ENCODE results near the gene USO1. TPM values are rescaled to one million over a fixed set of nuclear protein-coding genes. Genes with fewer than 3 reads are reported as not detected.

The USO1 gene
- total and polyA plus RNA-seq, 4 experiments from 2014 or later, result 31.9 to 49.4 (median 42.0) TPM

DNA sequence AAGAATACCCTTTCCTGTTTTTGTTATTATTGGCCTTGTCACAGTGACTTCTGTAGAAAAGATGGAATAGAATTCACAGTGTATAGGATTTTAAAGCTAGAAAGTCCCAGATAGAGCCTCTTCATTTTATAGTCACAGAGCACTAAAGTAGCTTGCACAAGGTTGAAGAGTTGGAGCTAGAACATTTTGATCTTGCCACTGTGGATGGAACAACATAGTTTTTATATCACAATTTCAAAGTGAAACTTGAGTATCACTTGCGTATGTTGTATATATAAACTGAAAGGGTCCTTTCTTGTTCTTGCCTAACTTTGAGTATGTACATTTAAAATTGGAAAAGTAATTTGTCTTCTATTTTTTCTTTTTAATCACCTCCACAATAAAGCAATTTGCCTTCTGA, 2.7 kb downstream of the USO1 start:
- no peaks in the 10 kb centered on the region for H3K27me3 Mint-ChIP-seq
- no peak for DNase-seq
- Histone ChIP-seq H3K4me3 (ENCODE audit: low read length in 2 of 2) (no peak overlapping the region), H3K27ac (ENCODE audit: low read depth, low read length) (no peak overlapping the region), H3K36me3 (ENCODE audit: insufficient read depth, low read length) (no peaks in the 10 kb centered on the region), H3K27me3 (ENCODE audit: insufficient read depth, low read length) (no peaks in the 10 kb centered on the region), H3K4me1 (ENCODE audit: insufficient read depth, low read length) (peaks cover 54% of the 10 kb centered on the region), H3K9me3 (ENCODE audit: control insufficient read depth in 1 of 2, low read length in 2 of 2) (no peaks in the 10 kb centered on the region)
- H3K36me3 Mint-ChIP-seq, result peaks cover 0 to 13% of the 10 kb centered on the region in 2 donors
- ChIA-PET POLR2A (ENCODE audit: partially characterized antibody) (interaction anchor here (1.1 to 1.2 kb wide), 3 partner anchors 53 to 55 kb away, joined by 4 to 7 read pairs (median 4); no protein-coding TSS in a partner anchor), CTCF (ENCODE audit: partially characterized antibody) (interaction anchor here (1.3 to 1.6 kb wide), 4 partner anchors 9 to 213 kb away, joined by 3 to 4 read pairs (median 3); partner anchors contain the start of gene NAAA)
- H3K4me1 Mint-ChIP-seq, result peaks cover 33 to 69% (median 52%) of the 10 kb centered on the region in 4 donors
- H3K9me3 Mint-ChIP-seq, result peaks cover 0 to 2% (median 0%) of the 10 kb centered on the region in 8 donors
- intact Hi-C loops (cut with micrococcal nuclease), result loop anchor here (5.0 kb wide), 2 partner anchors 265 to 420 kb away; partner anchors contain the start of genes NUP54 and SDAD1
- peak overlapping the region; percentile 57 to 100 (median 84) for H3K4me3 Mint-ChIP-seq
- H3K27ac Mint-ChIP-seq, result peak overlapping the region in 5 of 7 donors; percentile 58 to 100 (median 67)

DNA sequence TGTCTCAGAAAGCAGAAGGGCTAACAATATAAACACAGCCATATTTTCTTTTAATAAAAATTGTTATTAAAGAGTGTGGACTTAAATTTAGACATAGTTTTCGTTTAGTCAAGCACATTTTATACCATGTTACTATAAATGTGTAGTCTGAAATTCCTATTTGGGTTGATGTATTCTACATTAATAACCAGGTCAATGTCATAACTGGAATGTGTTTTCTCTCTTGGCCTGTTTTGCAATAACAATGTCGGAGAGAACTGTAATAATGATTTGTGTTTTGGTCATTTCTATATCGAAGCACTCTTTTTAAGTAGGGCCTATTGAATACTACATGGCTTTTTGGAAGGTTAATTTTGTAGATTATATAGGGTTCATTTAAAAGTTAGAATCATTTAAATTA, 5.5 kb downstream of the USO1 start:
- Histone ChIP-seq H3K4me3 (ENCODE audit: low read length in 2 of 2) (no peak overlapping the region), H3K27me3 (ENCODE audit: insufficient read depth, low read length) (no peaks in the 10 kb centered on the region), H3K36me3 (ENCODE audit: insufficient read depth, low read length) (no peaks in the 10 kb centered on the region), H3K4me1 (ENCODE audit: insufficient read depth, low read length) (peaks cover 36% of the 10 kb centered on the region), H3K9me3 (ENCODE audit: control insufficient read depth in 1 of 2, low read length in 2 of 2) (no peaks in the 10 kb centered on the region), H3K27ac (ENCODE audit: low read depth, low read length) (no peak overlapping the region)
- CTCF ChIA-PET (ENCODE audit: partially characterized antibody), result interaction anchor here (0.7 kb wide), 1 partner anchor 23 kb away, joined by 3 read pairs; no protein-coding TSS in a partner anchor
- Mint-ChIP-seq H3K36me3 (peaks cover 0 to 10% of the 10 kb centered on the region in 2 donors), H3K4me1 (peaks cover 33 to 58% (median 45%) of the 10 kb centered on the region in 4 donors), H3K9me3 (no peaks in the 10 kb centered on the region), H3K27me3 (no peaks in the 10 kb centered on the region), H3K27ac (no peak overlapping the region), H3K4me3 (no peak overlapping the region)
- POLR2A ChIA-PET (ENCODE audit: partially characterized antibody), result interaction anchor here (1.0 kb wide), 1 partner anchor 12 kb away, joined by 4 read pairs; no protein-coding TSS in a partner anchor
- intact Hi-C loops (cut with micrococcal nuclease), result loop anchor here (5.0 kb wide), 2 partner anchors 262 to 417 kb away; partner anchors contain the start of genes NUP54 and SDAD1
- DNase-seq, result no peak

DNA sequence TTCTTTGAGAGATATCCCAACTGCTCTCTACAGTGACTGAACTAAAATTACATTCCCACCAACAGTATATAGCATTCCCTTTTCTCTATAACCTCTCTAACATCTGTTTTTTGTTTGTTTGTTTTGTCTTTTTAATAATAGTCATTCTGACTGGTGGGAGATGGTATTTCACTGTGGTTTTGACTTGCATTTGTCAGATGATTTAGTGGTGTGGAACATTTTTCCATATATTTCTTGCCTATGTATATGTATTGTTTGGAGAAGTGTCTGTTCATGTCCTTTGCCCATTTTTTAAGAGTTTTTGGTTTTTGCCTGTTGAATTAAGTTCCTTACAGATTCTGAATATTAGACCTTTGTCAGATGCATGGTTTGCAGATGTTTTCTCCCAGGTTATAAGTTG, 9.0 kb downstream of the USO1 start:
- peak overlapping the region in 3 of 7 donors; percentile 1 to 36 (median 8) for H3K27ac Mint-ChIP-seq
- POLR2A ChIA-PET (ENCODE audit: partially characterized antibody), result interaction anchor here (1.0 kb wide), 1 partner anchor 10 kb away, joined by 3 read pairs; no protein-coding TSS in a partner anchor

DNA sequence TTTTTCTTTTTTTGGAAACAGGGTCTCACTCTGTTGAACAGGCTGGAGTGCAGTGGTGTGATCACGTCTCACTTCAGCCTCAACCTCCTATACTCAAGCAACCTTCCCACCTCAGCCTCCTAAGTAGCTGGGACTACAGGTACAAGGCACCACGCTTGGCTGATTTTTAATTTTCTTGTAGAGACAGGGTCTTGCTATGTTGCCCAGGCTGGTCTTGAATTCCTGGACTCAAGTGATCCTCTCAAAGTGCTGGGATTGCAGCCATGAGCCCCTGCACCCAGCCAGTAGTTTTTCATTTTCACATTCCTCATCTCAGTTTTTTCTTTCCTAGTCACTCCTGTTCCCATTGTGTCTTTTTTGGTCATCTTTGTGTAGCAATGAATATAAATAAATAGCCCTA, 11.1 kb downstream of the USO1 start:
- POLR2A ChIA-PET (ENCODE audit: partially characterized antibody), result no interaction called here
- CTCF ChIA-PET (ENCODE audit: partially characterized antibody), result interaction anchor here (0.6 to 1.3 kb wide), 3 partner anchors 9 to 28 kb away, joined by 3 to 4 read pairs (median 4); no protein-coding TSS in a partner anchor
- no peaks in the 10 kb centered on the region for H3K9me3 Mint-ChIP-seq

More for the DNA sequence above, 9.0 kb downstream of the USO1 start:
- Mint-ChIP-seq H3K27me3 (no peaks in the 10 kb centered on the region), H3K9me3 (no peaks in the 10 kb centered on the region), H3K4me3 (peak overlapping the region in 1 of 8 donors; percentile 23), H3K4me1 (peaks cover 20 to 37% (median 26%) of the 10 kb centered on the region in 4 donors), H3K36me3 (peaks cover 0 to 11% of the 10 kb centered on the region in 2 donors)
- H3K27me3 ChIP-seq (ENCODE audit: insufficient read depth, low read length), result no peaks in the 10 kb centered on the region
- intact Hi-C loops (cut with micrococcal nuclease), result no loop called here
- no peaks in the 10 kb centered on the region for H3K9me3 ChIP-seq (ENCODE audit: control insufficient read depth in 1 of 2, low read length in 2 of 2)
- H3K36me3 ChIP-seq (ENCODE audit: insufficient read depth, low read length), result no peaks in the 10 kb centered on the region
- H3K27ac ChIP-seq (ENCODE audit: low read depth, low read length), result no peak overlapping the region
- CTCF ChIA-PET (ENCODE audit: partially characterized antibody), result interaction anchor here (1.0 kb wide), 1 partner anchor 8 kb away, joined by 3 read pairs; no protein-coding TSS in a partner anchor
- peaks cover 6% of the 10 kb centered on the region for H3K4me1 ChIP-seq (ENCODE audit: insufficient read depth, low read length)
- H3K4me3 ChIP-seq (ENCODE audit: low read length in 2 of 2), result no peak overlapping the region
- DNase-seq, result no peak

DNA sequence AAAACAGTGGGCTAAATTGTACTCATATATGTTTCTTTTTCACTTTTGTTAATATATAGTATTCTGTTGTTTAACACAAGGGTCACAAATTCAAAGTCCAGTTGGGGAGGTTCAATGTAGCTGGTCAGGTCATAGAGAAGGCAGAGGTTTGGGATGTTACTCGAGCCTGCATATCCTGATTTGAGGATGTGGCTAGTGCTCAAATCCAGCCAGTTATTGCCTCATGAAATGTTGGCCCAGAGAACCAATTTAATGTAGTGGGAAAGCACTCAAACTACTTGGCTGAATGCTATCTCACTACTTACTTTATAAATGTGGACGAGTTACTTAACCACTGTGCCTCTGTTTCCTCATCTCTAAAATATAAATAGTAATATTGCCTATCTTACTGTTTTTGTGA, 12.5 kb downstream of the USO1 start:
- H3K4me1 ChIP-seq (ENCODE audit: insufficient read depth, low read length), result no peaks in the 10 kb centered on the region
- ChIA-PET CTCF (ENCODE audit: partially characterized antibody) (interaction anchor here (1.1 to 1.3 kb wide), 2 partner anchors 10 to 12 kb away, joined by 3 to 4 read pairs; no protein-coding TSS in a partner anchor), POLR2A (ENCODE audit: partially characterized antibody) (no interaction called here)
- DNase-seq, result no peak
- Mint-ChIP-seq H3K4me3 (no peak overlapping the region), H3K27ac (peak overlapping the region in 1 of 7 donors; percentile 53), H3K4me1 (peaks cover 13 to 32% (median 21%) of the 10 kb centered on the region in 4 donors), H3K36me3 (peaks cover 0 to 11% of the 10 kb centered on the region in 2 donors), H3K27me3 (no peaks in the 10 kb centered on the region), H3K9me3 (no peaks in the 10 kb centered on the region)
- H3K4me3 ChIP-seq (ENCODE audit: low read length in 2 of 2), result no peak overlapping the region
- intact Hi-C loops (cut with micrococcal nuclease), result no loop called here
- H3K9me3 ChIP-seq (ENCODE audit: control insufficient read depth in 1 of 2, low read length in 2 of 2), result no peaks in the 10 kb centered on the region
- no peaks in the 10 kb centered on the region for H3K27me3 ChIP-seq (ENCODE audit: insufficient read depth, low read length)
- H3K27ac ChIP-seq (ENCODE audit: low read depth, low read length), result no peak overlapping the region
- H3K36me3 ChIP-seq (ENCODE audit: insufficient read depth, low read length), result no peaks in the 10 kb centered on the region

More for the DNA sequence above, 11.1 kb downstream of the USO1 start:
- no peaks in the 10 kb centered on the region for H3K9me3 ChIP-seq (ENCODE audit: control insufficient read depth in 1 of 2, low read length in 2 of 2)
- Mint-ChIP-seq H3K4me3 (no peak overlapping the region), H3K4me1 (peaks cover 13 to 32% (median 21%) of the 10 kb centered on the region in 4 donors), H3K36me3 (peaks cover 0 to 11% of the 10 kb centered on the region in 2 donors), H3K27ac (no peak overlapping the region), H3K27me3 (no peaks in the 10 kb centered on the region)
- H3K4me1 ChIP-seq (ENCODE audit: insufficient read depth, low read length), result no peaks in the 10 kb centered on the region
- H3K27me3 ChIP-seq (ENCODE audit: insufficient read depth, low read length), result no peaks in the 10 kb centered on the region
- no peaks in the 10 kb centered on the region for H3K36me3 ChIP-seq (ENCODE audit: insufficient read depth, low read length)
- no peak for DNase-seq
- H3K27ac ChIP-seq (ENCODE audit: low read depth, low read length), result no peak overlapping the region
- intact Hi-C loops (cut with micrococcal nuclease), result no loop called here
- H3K4me3 ChIP-seq (ENCODE audit: low read length in 2 of 2), result no peak overlapping the region

DNA sequence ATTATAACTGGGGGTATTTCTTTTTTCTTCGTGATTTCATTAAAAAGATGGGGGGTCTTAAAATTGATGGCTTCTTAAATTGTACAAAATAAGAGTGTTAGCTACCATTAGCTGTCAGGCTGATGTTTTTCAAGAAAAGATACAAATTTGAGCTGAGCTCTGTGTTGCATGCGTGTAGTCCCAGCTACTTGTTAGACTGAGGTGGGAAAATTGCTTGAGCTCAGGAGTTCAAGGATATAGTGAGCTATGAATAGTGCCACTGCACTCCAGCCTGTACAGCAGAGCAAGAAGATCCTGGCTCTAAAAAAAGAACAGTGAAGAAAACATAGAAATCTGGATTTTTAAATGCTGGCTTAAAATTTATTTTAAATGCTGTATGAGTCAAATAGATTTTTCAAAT, 13.0 kb downstream of the USO1 start:
- H3K36me3 Mint-ChIP-seq, result peaks cover 4 to 10% of the 10 kb centered on the region in 2 donors
- H3K36me3 ChIP-seq (ENCODE audit: insufficient read depth, low read length), result no peaks in the 10 kb centered on the region
- H3K27me3 Mint-ChIP-seq, result no peaks in the 10 kb centered on the region
- H3K4me3 ChIP-seq (ENCODE audit: low read length in 2 of 2), result no peak overlapping the region
- H3K9me3 ChIP-seq (ENCODE audit: control insufficient read depth in 1 of 2, low read length in 2 of 2), result no peaks in the 10 kb centered on the region
- H3K4me1 Mint-ChIP-seq, result peaks cover 13 to 32% (median 22%) of the 10 kb centered on the region in 4 donors
- no peaks in the 10 kb centered on the region for H3K27me3 ChIP-seq (ENCODE audit: insufficient read depth, low read length)
- no peak overlapping the region for H3K4me3 Mint-ChIP-seq
- no peaks in the 10 kb centered on the region for H3K9me3 Mint-ChIP-seq
- H3K27ac ChIP-seq (ENCODE audit: low read depth, low read length), result no peak overlapping the region
- peak overlapping the region in 1 of 7 donors; percentile 53 for H3K27ac Mint-ChIP-seq
- no peaks in the 10 kb centered on the region for H3K4me1 ChIP-seq (ENCODE audit: insufficient read depth, low read length)
- intact Hi-C loops (cut with micrococcal nuclease), result no loop called here
- ChIA-PET CTCF (ENCODE audit: partially characterized antibody) (interaction anchor here (1.3 kb wide), 1 partner anchor 11 kb away, joined by 3 read pairs; no protein-coding TSS in a partner anchor), POLR2A (ENCODE audit: partially characterized antibody) (no interaction called here)
- DNase-seq, result no peak

DNA sequence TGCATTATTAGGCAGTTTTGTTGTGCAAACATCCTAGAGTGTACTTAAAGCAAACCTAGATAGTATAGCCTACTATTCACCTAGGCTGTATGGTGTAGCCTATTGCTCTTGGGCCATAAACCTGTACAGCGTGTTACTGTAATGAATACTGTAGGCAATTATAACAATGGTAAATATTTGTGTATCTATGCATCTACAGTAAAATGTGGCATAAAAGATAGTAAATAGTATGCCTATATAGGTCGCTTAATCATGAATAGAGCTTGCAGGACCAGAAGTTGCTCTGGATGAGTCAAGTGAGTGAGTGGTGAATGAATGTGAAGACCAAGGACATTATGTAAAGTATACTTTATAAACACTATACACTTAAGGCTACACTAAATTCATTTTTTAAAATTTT, 16.6 kb downstream of the USO1 start:
- H3K27ac Mint-ChIP-seq, result no peak overlapping the region
- intact Hi-C loops (cut with micrococcal nuclease), result no loop called here
- H3K27ac ChIP-seq (ENCODE audit: low read depth, low read length), result no peak overlapping the region
- ChIA-PET POLR2A (ENCODE audit: partially characterized antibody) (no interaction called here), CTCF (ENCODE audit: partially characterized antibody) (interaction anchor here (0.8 to 0.9 kb wide), 2 partner anchors 17 to 88 kb away, joined by 3 to 4 read pairs; no protein-coding TSS in a partner anchor)
- peaks cover 7 to 10% of the 10 kb centered on the region in 2 donors for H3K36me3 Mint-ChIP-seq
- H3K36me3 ChIP-seq (ENCODE audit: insufficient read depth, low read length), result no peaks in the 10 kb centered on the region
- no peaks in the 10 kb centered on the region for H3K27me3 ChIP-seq (ENCODE audit: insufficient read depth, low read length)
- no peaks in the 10 kb centered on the region for H3K27me3 Mint-ChIP-seq
- no peaks in the 10 kb centered on the region for H3K9me3 ChIP-seq (ENCODE audit: control insufficient read depth in 1 of 2, low read length in 2 of 2)
- peaks cover 2% of the 10 kb centered on the region for H3K4me1 ChIP-seq (ENCODE audit: insufficient read depth, low read length)
- H3K4me1 Mint-ChIP-seq, result peaks cover 1 to 27% (median 16%) of the 10 kb centered on the region in 4 donors
- no peak overlapping the region for H3K4me3 ChIP-seq (ENCODE audit: low read length in 2 of 2)
- no peak for DNase-seq
- H3K4me3 Mint-ChIP-seq, result no peak overlapping the region
- H3K9me3 Mint-ChIP-seq, result no peaks in the 10 kb centered on the region

Data from CD4-positive, alpha-beta memory T cell (primary cell).